HG03097 (cell line): ENCODE measurements around the gene ZBTB16.

Experiments
- ATAC-seq: cut with Tn5 transposase; IDR thresholded peaks from one replicate; pipeline ENCODE4 v1.9.1; 2021; ENCODE audit not compliant: unreplicated experiment, low FRiP score

The ZBTB16 gene

GRCh38 chr11:114059278-114059983 lies at the start of gene ZBTB16:
Gene ZBTB16, plus strand, starts transcription at chr11:114059711. Its CDS starts 3,590 bp downstream, at chr11:114063301.
- ATAC-seq = no peak

- no peak for ATAC-seq
These were observed 48.6 kb upstream of the ZBTB16 start for GRCh38 chr11:114010931-114011330.

GRCh38 chr11:114011443-114011842 lies 48.1 kb upstream of the ZBTB16 start:
- ATAC-seq = no peak

- ATAC-seq = no peak
These were observed 44.4 kb upstream of the ZBTB16 start for GRCh38 chr11:114015117-114015516.

GRCh38 chr11:114016986-114017385 lies 42.5 kb upstream of the ZBTB16 start:
- no peak for ATAC-seq

GRCh38 chr11:114017723-114018122 lies 41.8 kb upstream of the ZBTB16 start:
- ATAC-seq = no peak

GRCh38 chr11:114019046-114019445 lies 40.5 kb upstream of the ZBTB16 start:
- no peak for ATAC-seq

- ATAC-seq = no peak
These were observed 39.9 kb upstream of the ZBTB16 start for GRCh38 chr11:114019574-114019973.

- ATAC-seq = no peak
These were observed 34.1 kb upstream of the ZBTB16 start for GRCh38 chr11:114025329-114025907.

GRCh38 chr11:114026355-114026754 lies 33.2 kb upstream of the ZBTB16 start:
- no peak for ATAC-seq

- no peak for ATAC-seq
These were observed 32.1 kb upstream of the ZBTB16 start for GRCh38 chr11:114027391-114027790.

GRCh38 chr11:114027926-114028325 lies 31.6 kb upstream of the ZBTB16 start:
- no peak for ATAC-seq

- no peak for ATAC-seq
These were observed 28.1 kb upstream of the ZBTB16 start for GRCh38 chr11:114031246-114031966.

- ATAC-seq = no peak
These were observed 27.6 kb upstream of the ZBTB16 start for GRCh38 chr11:114031967-114032320.

- no peak for ATAC-seq
These were observed 26.4 kb upstream of the ZBTB16 start for GRCh38 chr11:114033066-114033465.

GRCh38 chr11:114033572-114033971 lies 25.9 kb upstream of the ZBTB16 start:
- no peak for ATAC-seq

- no peak for ATAC-seq
These were observed 24.6 kb upstream of the ZBTB16 start for GRCh38 chr11:114034956-114035355.

- ATAC-seq = no peak
These were observed 23.2 kb upstream of the ZBTB16 start for GRCh38 chr11:114036147-114036811.

GRCh38 chr11:114036958-114037357 lies 22.6 kb upstream of the ZBTB16 start:
- no peak for ATAC-seq

GRCh38 chr11:114039551-114039950 lies 20.0 kb upstream of the ZBTB16 start:
- no peak for ATAC-seq

- ATAC-seq = no peak
These were observed 18.8 kb upstream of the ZBTB16 start for GRCh38 chr11:114040706-114041211.
